ENCODE measurements around the gene KCNJ1. TPM values are rescaled to one million over a fixed set of nuclear protein-coding genes. Genes with fewer than 3 reads are reported as not detected.

The KCNJ1 gene
- total RNA-seq, 1 experiment from 2014 or later = not detected

- DNase-seq (ENCODE audit: low read depth) = no peak
Measured at GRCh38 chr11:128882451-128882850, 15.4 kb upstream of the KCNJ1 start.

- DNase-seq (ENCODE audit: low read depth) = no peak
Measured at GRCh38 chr11:128881221-128881620, 14.1 kb upstream of the KCNJ1 start.

GRCh38 chr11:128879817-128880216, 12.7 kb upstream of the KCNJ1 start:
- DNase-seq (ENCODE audit: low read depth) = no peak

GRCh38 chr11:128878455-128878854, 11.4 kb upstream of the KCNJ1 start:
- no peak for DNase-seq (ENCODE audit: low read depth)

GRCh38 chr11:128877726-128878125, 10.6 kb upstream of the KCNJ1 start:
- DNase-seq (ENCODE audit: low read depth) = no peak

- no peak for DNase-seq (ENCODE audit: low read depth)
Measured at GRCh38 chr11:128876133-128876650, 9.1 kb upstream of the KCNJ1 start.

GRCh38 chr11:128874427-128874826, 7.3 kb upstream of the KCNJ1 start:
- DNase-seq (ENCODE audit: low read depth) = no peak

- no peak for DNase-seq (ENCODE audit: low read depth)
Measured at GRCh38 chr11:128872594-128872993, 5.5 kb upstream of the KCNJ1 start.

GRCh38 chr11:128872094-128872493, 5.0 kb upstream of the KCNJ1 start:
- no peak for DNase-seq (ENCODE audit: low read depth)

GRCh38 chr11:128871168-128871610, 4.1 kb upstream of the KCNJ1 start:
- no peak for DNase-seq (ENCODE audit: low read depth)

- DNase-seq (ENCODE audit: low read depth) = no peak
Measured at GRCh38 chr11:128868841-128869671, 2.0 kb upstream of the KCNJ1 start.

- no peak for DNase-seq (ENCODE audit: low read depth)
Measured at GRCh38 chr11:128865490-128865889, 1.6 kb downstream of the KCNJ1 start.

GRCh38 chr11:128862908-128863660, 4.0 kb downstream of the KCNJ1 start:
- DNase-seq (ENCODE audit: low read depth) = peak; percentile 53

- no peak for DNase-seq (ENCODE audit: low read depth)
Measured at GRCh38 chr11:128862406-128862805, 4.7 kb downstream of the KCNJ1 start.

GRCh38 chr11:128860571-128861361, 6.3 kb downstream of the KCNJ1 start:
- DNase-seq (ENCODE audit: low read depth) = peak; percentile 73

GRCh38 chr11:128859563-128860441, 7.3 kb downstream of the KCNJ1 start:
- no peak for DNase-seq (ENCODE audit: low read depth)

GRCh38 chr11:128857341-128857740, 9.8 kb downstream of the KCNJ1 start:
- DNase-seq (ENCODE audit: low read depth) = no peak

- DNase-seq (ENCODE audit: low read depth) = no peak
Measured at GRCh38 chr11:128856241-128856640, 10.9 kb downstream of the KCNJ1 start.

GRCh38 chr11:128854841-128855240, 12.3 kb downstream of the KCNJ1 start:
- no peak for DNase-seq (ENCODE audit: low read depth)

GRCh38 chr11:128853559-128853958, 13.5 kb downstream of the KCNJ1 start:
- no peak for DNase-seq (ENCODE audit: low read depth)

Measured in LHCN-M2 (cell line).